GM12874 (cell line): ENCODE results near the gene GET4.

Source experiments
- TF ChIP-seq, protein P1 (sequence below): IDR thresholded peaks from 2 replicates; pipeline ENCODE4 v1.5.1; 2011; ENCODE audit warnings: low read depth, mild to moderate bottlenecking, control low read depth, low read length, moderate library complexity; ENCODE audit not compliant: insufficient read depth

GET4 gene

DNA sequence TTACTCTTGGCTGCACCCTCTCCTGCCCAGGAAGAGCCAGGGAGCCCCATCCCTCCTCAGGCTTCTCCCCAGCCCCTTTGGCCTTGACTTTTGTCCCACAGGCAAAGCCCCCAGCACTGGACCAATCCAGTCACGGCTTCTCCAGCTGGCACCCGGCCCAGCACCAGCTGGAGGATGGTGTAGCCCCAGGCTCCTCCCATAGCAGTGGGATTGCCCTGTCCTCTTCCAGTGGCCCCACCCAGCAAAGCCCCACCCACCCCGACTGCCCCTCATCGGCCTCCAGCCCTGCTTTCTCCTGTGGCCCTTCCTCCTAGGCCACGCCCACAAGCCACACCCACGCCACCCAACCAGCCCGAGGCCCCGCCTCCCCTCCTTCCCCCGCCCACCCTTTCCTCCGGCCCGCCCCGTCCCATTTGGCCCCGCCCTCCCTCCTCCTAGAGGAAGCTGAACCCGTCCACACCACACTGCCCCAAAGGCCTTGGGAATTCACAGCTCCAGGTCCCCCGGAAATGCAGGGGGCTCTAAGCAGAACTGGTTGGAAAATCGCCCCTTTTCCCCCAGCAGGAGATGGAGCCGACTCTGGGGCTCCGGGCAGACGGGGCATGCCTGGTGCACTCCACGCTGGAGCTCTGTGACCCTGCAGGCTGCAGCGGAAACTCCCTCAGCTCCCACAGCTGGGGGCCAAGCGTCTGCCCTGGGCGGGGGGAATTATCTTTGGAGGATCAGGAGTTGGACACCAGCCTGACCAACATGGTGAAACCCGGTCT lies 25.2 kb downstream of the GET4 start:
- TF ChIP-seq, protein P1, sequence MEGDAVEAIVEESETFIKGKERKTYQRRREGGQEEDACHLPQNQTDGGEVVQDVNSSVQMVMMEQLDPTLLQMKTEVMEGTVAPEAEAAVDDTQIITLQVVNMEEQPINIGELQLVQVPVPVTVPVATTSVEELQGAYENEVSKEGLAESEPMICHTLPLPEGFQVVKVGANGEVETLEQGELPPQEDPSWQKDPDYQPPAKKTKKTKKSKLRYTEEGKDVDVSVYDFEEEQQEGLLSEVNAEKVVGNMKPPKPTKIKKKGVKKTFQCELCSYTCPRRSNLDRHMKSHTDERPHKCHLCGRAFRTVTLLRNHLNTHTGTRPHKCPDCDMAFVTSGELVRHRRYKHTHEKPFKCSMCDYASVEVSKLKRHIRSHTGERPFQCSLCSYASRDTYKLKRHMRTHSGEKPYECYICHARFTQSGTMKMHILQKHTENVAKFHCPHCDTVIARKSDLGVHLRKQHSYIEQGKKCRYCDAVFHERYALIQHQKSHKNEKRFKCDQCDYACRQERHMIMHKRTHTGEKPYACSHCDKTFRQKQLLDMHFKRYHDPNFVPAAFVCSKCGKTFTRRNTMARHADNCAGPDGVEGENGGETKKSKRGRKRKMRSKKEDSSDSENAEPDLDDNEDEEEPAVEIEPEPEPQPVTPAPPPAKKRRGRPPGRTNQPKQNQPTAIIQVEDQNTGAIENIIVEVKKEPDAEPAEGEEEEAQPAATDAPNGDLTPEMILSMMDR = no peak

DNA sequence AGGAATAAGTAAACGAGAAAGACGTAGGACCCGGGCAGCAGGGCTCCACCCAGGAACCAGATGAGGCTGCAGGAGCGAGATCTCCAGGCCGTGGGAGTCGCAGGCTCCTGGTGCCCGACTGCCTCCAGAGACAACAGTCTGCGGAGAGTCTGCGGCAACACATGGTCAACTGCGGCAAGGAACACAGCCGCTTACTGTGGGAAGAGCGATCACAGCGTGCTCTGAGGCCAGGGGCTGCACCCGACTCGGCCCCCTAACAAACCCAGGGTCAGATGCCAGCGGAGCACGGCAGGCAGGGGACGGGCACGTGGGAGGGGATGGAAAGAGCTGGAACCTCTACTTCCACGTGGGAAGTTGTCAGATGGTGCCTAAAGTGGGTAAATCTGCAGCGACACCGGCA lies 26.6 kb downstream of the GET4 start:
- TF ChIP-seq, protein P1 = no peak

DNA sequence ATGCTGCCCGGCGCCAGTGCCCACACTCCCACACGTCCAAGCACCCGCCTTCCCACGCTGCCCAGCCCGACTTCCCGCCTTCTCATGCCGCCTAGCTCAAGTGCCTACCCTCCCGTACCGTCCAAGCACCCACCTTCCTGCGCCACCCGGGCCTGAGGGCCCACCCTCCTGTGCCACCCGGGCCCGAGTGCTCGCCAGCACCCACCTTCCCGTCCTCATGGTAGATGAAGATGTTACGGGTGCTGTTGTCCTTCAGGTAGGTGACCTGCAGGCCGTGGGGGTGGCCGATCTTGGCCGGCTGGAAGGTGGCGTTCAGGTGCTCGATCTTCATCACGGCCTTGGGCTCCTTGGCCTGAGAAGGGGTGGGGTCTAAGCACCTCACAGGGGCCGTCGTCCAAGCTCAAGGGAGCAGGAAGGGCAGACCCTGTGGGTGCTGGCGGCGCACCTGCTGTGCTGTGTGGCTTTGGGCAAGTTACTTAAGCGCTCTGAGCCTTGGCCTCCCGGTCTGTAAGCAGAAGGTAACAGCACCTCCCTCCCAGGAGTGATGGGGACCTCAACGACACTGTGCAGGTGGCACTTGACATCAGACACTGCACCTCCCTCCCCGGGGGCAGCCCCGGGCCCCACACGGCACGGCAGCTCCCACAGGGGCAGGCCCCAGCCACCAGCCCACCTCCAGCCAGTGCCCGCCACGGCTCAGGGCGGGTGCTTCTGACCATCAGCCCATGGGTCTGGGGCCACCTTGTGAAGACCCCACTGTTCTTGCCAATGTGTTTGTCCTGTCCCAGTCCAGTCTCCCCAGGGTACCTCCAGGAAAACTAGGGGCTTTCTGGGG lies 27.8 kb downstream of the GET4 start:
- TF ChIP-seq, protein P1 = no peak

DNA sequence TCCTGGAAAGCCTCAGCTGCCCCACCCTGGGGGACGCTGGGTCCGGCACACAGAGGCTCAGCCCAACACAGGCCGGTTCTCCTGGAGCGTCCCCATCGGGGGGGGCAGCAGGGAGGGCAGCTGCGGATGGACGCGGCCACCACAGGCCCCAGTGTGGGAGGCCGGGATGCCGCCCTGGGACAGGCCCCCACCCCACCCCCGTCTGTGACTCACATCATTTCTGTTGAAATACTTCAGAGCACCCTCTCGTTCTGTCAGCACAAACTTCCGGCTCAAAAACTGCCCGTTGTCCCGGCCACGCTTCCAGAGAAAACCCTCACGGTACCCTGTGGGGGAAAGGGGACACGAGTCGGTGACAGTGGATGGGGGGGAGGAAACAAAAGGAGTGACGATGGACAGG lies 28.5 kb downstream of the GET4 start:
- TF ChIP-seq, protein P1 = no peak

DNA sequence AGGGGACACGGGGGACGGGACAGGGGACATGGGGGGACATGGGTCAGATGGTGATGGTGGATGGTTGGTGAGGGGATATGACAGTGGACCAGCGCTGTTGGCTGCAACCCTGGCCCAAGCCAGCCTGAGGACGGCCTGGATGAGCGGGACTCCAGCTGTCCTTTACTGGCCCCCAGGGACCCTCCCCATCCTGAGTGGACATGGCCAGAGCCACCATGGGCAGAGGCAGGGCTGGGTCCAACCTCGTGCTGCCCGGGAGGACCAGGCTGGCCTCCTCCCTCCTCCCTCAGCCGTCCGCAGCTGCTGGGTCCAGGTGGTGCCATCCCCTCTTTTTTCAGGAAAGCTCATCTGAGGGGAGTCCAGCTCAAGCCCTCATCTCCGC lies 30.4 kb downstream of the GET4 start:
- TF ChIP-seq, protein P1 = no peak

DNA sequence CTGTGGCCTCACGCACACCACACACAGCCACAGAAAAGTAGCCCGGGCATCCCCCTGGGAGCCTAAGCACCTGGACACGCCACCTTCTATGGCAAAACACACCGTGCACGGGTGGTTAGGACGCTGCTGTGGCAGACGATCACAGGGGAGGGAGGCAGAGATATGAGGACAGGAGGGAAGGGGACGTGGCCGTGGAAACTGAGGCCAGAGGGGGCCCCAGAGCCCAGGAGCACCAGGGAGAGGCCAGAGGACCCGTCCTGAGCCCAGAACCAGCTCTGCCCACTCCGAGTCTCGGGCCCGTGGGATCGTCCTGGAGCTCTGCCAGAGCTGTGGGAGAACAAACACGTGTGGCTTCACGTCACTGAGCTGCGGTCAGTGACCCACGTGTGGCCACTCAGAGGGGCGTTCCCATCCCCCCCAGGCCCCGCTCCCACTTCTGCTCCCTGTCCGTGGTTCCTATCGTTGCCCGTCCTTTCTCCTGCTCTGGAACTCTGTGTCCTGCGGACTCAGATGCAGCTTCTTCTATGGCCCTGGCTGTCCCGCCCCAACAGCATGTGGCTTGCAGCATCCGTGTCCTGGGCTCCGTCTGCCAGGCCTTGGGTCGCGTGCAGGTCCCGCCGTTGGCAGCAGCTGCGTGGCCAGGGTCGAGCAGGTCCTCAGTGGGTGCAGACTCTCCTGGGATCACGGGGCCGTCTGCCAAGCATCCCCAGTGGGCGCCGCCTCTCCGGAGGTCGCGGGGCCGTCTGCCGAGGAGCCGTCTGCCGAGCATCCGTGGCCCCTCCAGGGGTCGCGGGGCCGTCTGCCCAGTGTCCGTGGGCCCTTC lies 31.0 kb downstream of the GET4 start:
- TF ChIP-seq, protein P1 = no peak

DNA sequence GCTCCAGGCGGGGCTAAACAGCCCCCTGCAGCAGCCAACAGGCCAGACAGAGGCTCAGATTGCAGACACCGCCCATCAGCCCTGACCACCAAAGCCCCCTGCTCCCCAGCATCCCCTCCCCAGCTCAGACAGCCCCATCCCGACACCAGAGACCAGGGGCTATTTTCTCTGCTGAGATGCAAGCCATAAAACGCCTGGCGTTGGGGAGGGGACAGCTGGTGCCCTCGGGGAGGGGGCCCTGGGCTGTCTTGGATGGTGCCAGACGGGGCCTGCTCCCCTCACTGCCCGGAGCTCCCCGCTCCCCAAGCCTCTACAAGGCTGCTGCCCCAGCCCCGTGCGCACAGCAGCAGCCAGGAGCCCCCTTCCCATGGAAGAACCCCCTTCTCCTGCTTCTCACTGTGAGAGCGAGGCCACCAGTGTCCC lies 31.8 kb downstream of the GET4 start:
- TF ChIP-seq, protein P1 = no peak
